GM21619 (cell line): ENCODE results near the gene ASIC2.

Experiments
- ATAC-seq: cut with Tn5 transposase; IDR thresholded peaks from one replicate; pipeline ENCODE4 v1.9.1; 2021; ENCODE audit not compliant: unreplicated experiment

Gene ASIC2

GRCh38 chr17:33292981-33293867 lies at the start of gene ASIC2:
ASIC2 (minus strand) TSS chr17:33293295.
- ATAC-seq, result no peak

GRCh38 chr17:33342025-33342424 lies 48.9 kb upstream of the ASIC2 start:
- no peak for ATAC-seq

- no peak for ATAC-seq
Measured at GRCh38 chr17:33338242-33338641, 45.1 kb upstream of the ASIC2 start.

GRCh38 chr17:33335491-33336173 lies 42.5 kb upstream of the ASIC2 start:
- no peak for ATAC-seq

- no peak for ATAC-seq
Measured at GRCh38 chr17:33334703-33335102, 41.6 kb upstream of the ASIC2 start.

- no peak for ATAC-seq
Measured at GRCh38 chr17:33330877-33331276, 37.8 kb upstream of the ASIC2 start.

- ATAC-seq, result no peak
Measured at GRCh38 chr17:33328129-33328528, 35.0 kb upstream of the ASIC2 start.

GRCh38 chr17:33324736-33325135 lies 31.6 kb upstream of the ASIC2 start:
- no peak for ATAC-seq

GRCh38 chr17:33322063-33322462 lies 29.0 kb upstream of the ASIC2 start:
- no peak for ATAC-seq

GRCh38 chr17:33318241-33318640 lies 25.1 kb upstream of the ASIC2 start:
- no peak for ATAC-seq

- no peak for ATAC-seq
Measured at GRCh38 chr17:33316746-33317145, 23.7 kb upstream of the ASIC2 start.

GRCh38 chr17:33310296-33310695 lies 17.2 kb upstream of the ASIC2 start:
- ATAC-seq, result no peak

- ATAC-seq, result no peak
Measured at GRCh38 chr17:33303254-33303653, 10.2 kb upstream of the ASIC2 start.

GRCh38 chr17:33302394-33302793 lies 9.3 kb upstream of the ASIC2 start:
- no peak for ATAC-seq

- ATAC-seq, result no peak
Measured at GRCh38 chr17:33300241-33300640, 7.1 kb upstream of the ASIC2 start.

GRCh38 chr17:33299115-33299514 lies 6.0 kb upstream of the ASIC2 start:
- no peak for ATAC-seq

- ATAC-seq, result no peak
Measured at GRCh38 chr17:33297643-33298042, 4.5 kb upstream of the ASIC2 start.

GRCh38 chr17:33294994-33295393 lies 1.9 kb upstream of the ASIC2 start:
- ATAC-seq, result no peak

- no peak for ATAC-seq
Measured at GRCh38 chr17:33292201-33292980, 704 bp downstream of the ASIC2 start.

GRCh38 chr17:33291248-33292200 lies 1.6 kb downstream of the ASIC2 start:
- no peak for ATAC-seq
